H54 (cell line): ENCODE results near the gene RALGPS1.

Experiments used
- DNase-seq: peaks from one replicate; pipeline ENCODE4 v3.0.0; 2011; ENCODE audit warnings: low spot score, mixed read lengths; ENCODE audit not compliant: insufficient read length
- FAIRE-seq: peaks from 3 replicates; lab custom pipeline; 2011; peaks lifted over from hg19 to GRCh38; lab: Jason Lieb, UNC
- POLR2A ChIP-seq: IDR thresholded peaks from 2 replicates; pipeline ENCODE4 v1.6.1; 2011; ENCODE audit warnings: low read depth, mild to moderate bottlenecking, low read length

Gene RALGPS1

DNA sequence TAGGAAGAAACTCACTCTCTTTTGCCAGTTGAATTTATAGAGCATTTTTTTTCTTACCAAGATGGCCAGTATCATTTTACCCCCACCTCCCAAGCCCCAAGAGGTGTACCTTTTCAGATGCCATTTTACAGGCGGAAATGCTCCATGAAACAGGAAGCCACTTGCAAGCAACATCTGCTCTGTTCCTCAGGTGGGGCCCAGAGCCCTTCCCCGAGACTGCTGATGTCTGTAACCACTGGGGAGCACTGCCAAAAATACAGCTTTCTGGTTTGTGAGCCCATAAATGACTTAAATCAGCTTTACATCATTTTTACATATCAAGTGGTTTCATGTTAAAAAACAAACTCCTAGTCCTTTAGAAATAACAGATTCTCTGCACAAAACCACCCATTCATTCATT lies 307.1 kb downstream of the RALGPS1 start:
- FAIRE-seq, result no peak
- DNase-seq, result no peak
- no peak for TF ChIP-seq POLR2A

DNA sequence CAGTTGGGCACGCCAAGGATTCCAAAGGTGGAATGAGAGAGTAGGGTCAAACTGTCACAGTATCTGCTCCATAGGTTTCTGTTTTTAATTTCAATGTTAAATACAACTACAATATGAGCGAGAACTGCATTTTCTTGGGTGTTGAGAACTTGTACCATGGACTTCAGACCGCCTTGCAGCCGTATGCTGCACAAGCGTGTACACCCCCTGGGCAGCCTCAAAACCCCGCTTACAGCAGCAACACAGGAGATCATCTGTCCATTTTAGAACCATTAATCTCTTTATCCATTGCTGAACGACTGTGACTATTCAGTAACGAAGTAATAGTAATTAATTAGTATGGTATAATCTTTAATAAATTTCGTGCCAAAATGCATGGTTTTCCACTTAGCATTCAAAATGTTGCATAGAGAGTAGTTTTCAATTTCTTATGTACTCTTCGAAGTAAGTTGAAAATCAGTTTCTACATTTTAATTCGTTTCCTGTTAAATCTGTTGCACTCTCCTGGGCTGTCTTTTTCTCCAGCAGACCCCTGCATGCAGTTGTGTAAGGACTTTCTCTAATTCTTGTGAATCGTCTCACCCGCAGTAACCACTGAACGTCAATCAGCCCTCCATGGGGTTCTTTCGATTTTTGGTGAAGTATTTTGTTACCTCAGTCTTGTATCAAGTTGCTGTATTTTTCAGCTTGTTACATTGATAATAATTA lies 308.0 kb downstream of the RALGPS1 start:
- no peak for FAIRE-seq
- TF ChIP-seq POLR2A, result no peak
- no peak for DNase-seq

GRCh38 chr9:127223266-127223665 lies 308.7 kb downstream of the RALGPS1 start:
- DNase-seq (no peak), FAIRE-seq (no peak)
- TF ChIP-seq POLR2A, result no peak

GRCh38 chr9:127223810-127224177 lies 309.2 kb downstream of the RALGPS1 start:
- no peak for DNase-seq
- TF ChIP-seq POLR2A, result no peak
- no peak for FAIRE-seq

GRCh38 chr9:127224178-127224882 lies 309.7 kb downstream of the RALGPS1 start:
- TF ChIP-seq POLR2A, result no peak
- FAIRE-seq (no peak), DNase-seq (peak; percentile 89)

DNA sequence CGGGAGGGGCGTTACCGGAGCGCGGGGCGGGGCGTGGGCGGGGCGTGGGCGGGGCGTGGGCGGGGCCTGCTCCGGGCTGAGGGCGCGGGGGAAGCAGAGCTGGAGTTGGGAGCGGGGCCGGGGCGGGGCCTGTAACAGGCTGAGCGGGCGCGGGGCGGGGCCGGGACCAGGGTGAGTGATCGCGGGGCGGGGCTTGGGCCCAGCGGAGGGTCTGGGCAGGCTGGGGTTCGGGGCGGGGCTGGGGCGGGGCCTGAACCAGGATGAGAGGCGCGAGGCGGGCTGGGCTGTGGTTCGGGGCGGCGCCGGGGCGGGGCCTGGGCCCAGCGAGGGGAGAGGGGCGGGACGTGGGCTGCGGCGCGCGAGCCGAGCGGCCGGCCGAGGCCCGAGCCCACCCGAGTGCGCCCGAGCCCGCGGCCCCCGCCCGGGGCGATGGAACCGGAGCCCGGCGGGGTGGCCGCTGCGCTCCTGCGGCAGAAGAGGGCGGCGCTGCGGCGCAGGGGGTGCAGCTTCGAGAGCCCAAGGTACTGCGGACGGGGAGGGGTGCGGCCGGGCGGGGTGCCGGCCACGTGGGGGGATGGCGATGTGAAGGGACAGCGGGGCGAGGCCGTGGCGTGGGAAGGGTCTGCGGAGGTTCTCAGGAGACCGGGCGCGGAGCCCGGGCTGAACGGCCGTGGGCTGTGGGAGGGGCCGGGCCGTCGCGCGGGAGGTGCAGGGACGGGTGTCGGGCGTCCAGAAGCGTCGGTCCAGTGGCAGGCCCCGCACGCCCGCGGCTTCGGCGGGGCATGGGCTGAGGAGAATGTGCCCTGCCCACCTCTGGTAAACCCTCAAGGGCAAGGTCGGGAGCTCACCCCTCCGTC lies 310.5 kb downstream of the RALGPS1 start:
- peak; percentile 100 for DNase-seq
- TF ChIP-seq POLR2A, result no peak
- FAIRE-seq, result no peak

- no peak for TF ChIP-seq POLR2A
- FAIRE-seq (peak; percentile 68), DNase-seq (peak; percentile 90)
These were observed 311.4 kb downstream of the RALGPS1 start for GRCh38 chr9:127225801-127226625.

- FAIRE-seq, result peak; percentile 48
- no peak for TF ChIP-seq POLR2A
- no peak for DNase-seq
These were observed 315.3 kb downstream of the RALGPS1 start for GRCh38 chr9:127229691-127230417.

DNA sequence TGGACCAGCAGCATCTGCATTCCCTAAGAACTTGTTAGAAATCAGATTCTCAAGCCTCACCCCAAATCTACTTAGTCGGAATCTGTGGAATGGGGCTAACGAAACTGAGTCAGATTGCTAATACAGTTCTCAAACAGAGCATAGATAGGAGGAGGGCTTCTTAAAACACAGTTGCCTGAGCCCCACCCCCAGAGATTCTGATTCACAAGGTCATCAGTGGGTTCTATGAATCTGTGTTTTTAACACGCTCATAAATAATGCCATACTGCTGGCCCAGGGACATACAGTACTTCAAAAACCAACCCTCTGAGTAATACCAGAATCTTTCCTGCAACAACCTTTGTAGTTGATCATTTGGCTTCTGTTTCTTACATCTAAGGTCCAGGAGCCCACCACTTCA lies 317.1 kb downstream of the RALGPS1 start:
- no peak for TF ChIP-seq POLR2A
- no peak for DNase-seq
- no peak for FAIRE-seq

DNA sequence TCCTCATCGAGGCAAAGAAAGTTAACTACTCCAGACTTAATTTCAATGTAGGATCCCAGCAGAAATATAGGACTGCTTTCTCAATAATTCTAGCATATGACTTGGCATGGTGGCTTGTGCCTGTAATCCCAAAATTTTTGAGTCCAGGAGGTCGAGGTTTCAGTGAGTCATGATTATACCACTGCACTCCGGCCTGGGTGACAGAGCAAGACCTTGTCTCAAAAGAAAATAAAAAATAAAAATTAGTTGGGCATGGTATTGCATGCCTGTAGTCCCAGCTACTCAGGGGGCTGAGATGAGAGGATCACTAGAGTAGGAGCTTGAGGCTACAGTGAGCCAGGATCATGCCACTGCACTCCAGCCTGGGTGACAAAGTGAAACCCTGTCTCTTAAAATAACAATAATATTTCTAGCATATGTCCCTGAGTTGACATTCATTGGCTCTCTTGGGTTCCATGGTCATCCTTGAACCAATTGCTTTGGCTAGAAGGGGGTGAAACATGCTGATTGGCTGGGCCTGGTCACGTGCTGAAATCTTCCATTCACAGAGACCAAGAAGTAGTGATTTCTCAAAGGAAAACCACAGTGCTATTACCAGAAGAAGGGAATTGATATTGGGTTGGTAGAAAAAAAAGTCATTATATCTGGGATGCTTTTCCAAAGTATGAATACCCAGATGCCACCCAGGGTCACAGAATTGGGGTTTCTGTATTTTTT lies 318.4 kb downstream of the RALGPS1 start:
- DNase-seq (no peak), FAIRE-seq (no peak)
- TF ChIP-seq POLR2A, result no peak

- FAIRE-seq (no peak), DNase-seq (no peak)
- TF ChIP-seq POLR2A, result no peak
These were observed 319.0 kb downstream of the RALGPS1 start for GRCh38 chr9:127233550-127233949.

DNA sequence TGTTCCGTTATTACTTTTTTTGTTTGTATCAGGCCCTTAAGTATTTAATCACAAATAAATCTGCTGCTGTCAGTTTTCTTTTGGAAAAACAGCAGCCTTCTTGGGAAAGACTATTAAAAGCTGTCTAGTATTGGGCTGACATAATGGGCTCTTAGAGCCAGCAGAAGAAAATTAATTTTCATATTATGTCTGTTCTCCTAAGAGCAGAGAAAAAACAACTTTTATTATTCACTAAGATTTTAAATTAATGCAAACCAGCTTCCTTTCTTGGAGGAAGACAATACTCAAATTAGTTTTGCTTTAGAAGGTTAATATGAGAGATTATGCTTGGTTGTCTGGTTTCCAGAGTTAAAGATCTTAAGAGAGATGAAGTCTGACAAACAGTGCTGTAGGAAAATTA lies 319.4 kb downstream of the RALGPS1 start:
- no peak for TF ChIP-seq POLR2A
- DNase-seq (no peak), FAIRE-seq (no peak)
